Measurements from ENCODE around the gene KIF2C. TPM values are rescaled to one million over a fixed set of nuclear protein-coding genes. Genes with fewer than 3 reads are reported as not detected.
A peak's percentile ranks its signal among the peaks of the same experiment; 100 is the strongest.

KIF2C gene
- total RNA-seq, 4 donors from 2014 or later: 0.64 to 15.1 TPM; not detected in 2

GRCh38 chr1:44714532-44714931, 25.1 kb upstream of the KIF2C start:
- no peak for TF ChIP-seq POLR2A (IDR thresholded peaks at IDR 0.05)
- TF ChIP-seq CTCF (IDR thresholded peaks at IDR 0.05): no peak
- Histone ChIP-seq H3K27ac (no peak overlapping the region), H3K4me1 (no peaks in the 10 kb centered on the region), H3K36me3 (no peaks in the 10 kb centered on the region), H3K4me3 (no peak overlapping the region), H3K27me3 (no peaks in the 10 kb centered on the region), H3K9me3 (no peaks in the 10 kb centered on the region)
- no peak for DNase-seq
- intact Hi-C loops (cut with DNase I; ENCODE audit: low total_unique reads): no loop called here

- Histone ChIP-seq H3K27ac (no peak overlapping the region), H3K4me1 (no peaks in the 10 kb centered on the region), H3K4me3 (no peak overlapping the region), H3K36me3 (no peaks in the 10 kb centered on the region), H3K9me3 (no peaks in the 10 kb centered on the region), H3K27me3 (no peaks in the 10 kb centered on the region)
- TF ChIP-seq POLR2A (IDR thresholded peaks at IDR 0.05) (no peak), CTCF (IDR thresholded peaks at IDR 0.05) (peak; percentile 72 to 90 (median 77))
- intact Hi-C loops (cut with DNase I; ENCODE audit: low total_unique reads): no loop called here
- peak; percentile 66 to 67 for DNase-seq
Measured at GRCh38 chr1:44714944-44715571, 24.6 kb upstream of the KIF2C start.

GRCh38 chr1:44717156-44717555, 22.5 kb upstream of the KIF2C start:
- no peaks in the 10 kb centered on the region for H3K36me3 ChIP-seq
- H3K4me1 ChIP-seq: no peaks in the 10 kb centered on the region
- no peak overlapping the region for H3K27ac ChIP-seq
- intact Hi-C loops (cut with DNase I; ENCODE audit: low total_unique reads): no loop called here
- no peaks in the 10 kb centered on the region for H3K9me3 ChIP-seq
- DNase-seq: no peak
- H3K27me3 ChIP-seq: no peaks in the 10 kb centered on the region
- TF ChIP-seq CTCF (IDR thresholded peaks at IDR 0.05): no peak
- no peak for TF ChIP-seq POLR2A (IDR thresholded peaks at IDR 0.05)
- no peak overlapping the region for H3K4me3 ChIP-seq

GRCh38 chr1:44717653-44718052, 22.0 kb upstream of the KIF2C start:
- TF ChIP-seq CTCF (IDR thresholded peaks at IDR 0.05): no peak
- TF ChIP-seq POLR2A (IDR thresholded peaks at IDR 0.05): no peak
- intact Hi-C loops (cut with DNase I; ENCODE audit: low total_unique reads): no loop called here
- Histone ChIP-seq H3K4me1 (no peaks in the 10 kb centered on the region), H3K27me3 (no peaks in the 10 kb centered on the region), H3K4me3 (no peak overlapping the region), H3K9me3 (no peaks in the 10 kb centered on the region), H3K36me3 (no peaks in the 10 kb centered on the region), H3K27ac (no peak overlapping the region)
- DNase-seq: no peak

- DNase-seq: no peak
- TF ChIP-seq CTCF (IDR thresholded peaks at IDR 0.05) (no peak), POLR2A (IDR thresholded peaks at IDR 0.05) (no peak)
- intact Hi-C loops (cut with DNase I; ENCODE audit: low total_unique reads): no loop called here
Measured at GRCh38 chr1:44718091-44718490, 21.5 kb upstream of the KIF2C start.

More at GRCh38 chr1:44718091-44718490, 21.5 kb upstream of the KIF2C start:
- Histone ChIP-seq H3K36me3 (no peaks in the 10 kb centered on the region), H3K27me3 (no peaks in the 10 kb centered on the region), H3K27ac (no peak overlapping the region), H3K9me3 (no peaks in the 10 kb centered on the region), H3K4me1 (no peaks in the 10 kb centered on the region), H3K4me3 (no peak overlapping the region)

All from uterus (tissue), 4 donors.